ENCODE data around the gene AGAP2.

AGAP2 gene

GRCh38 chr12:57731411-57732080, 7.0 kb downstream of the AGAP2 start:
- DNase-seq (ENCODE audit: low read depth) = no peak
- TF ChIP-seq CTCF (IDR thresholded peaks at IDR 0.05; ENCODE audit: low read depth, low read length, missing control alignments) = no peak
- H3K4me3 ChIP-seq (ENCODE audit: low read depth, low read length) = no peak overlapping the region

GRCh38 chr12:57730336-57731067, 8.0 kb downstream of the AGAP2 start:
- no peak for TF ChIP-seq CTCF (IDR thresholded peaks at IDR 0.05; ENCODE audit: low read depth, low read length, missing control alignments)
- H3K4me3 ChIP-seq (ENCODE audit: low read depth, low read length) = no peak overlapping the region
- no peak for DNase-seq (ENCODE audit: low read depth)

GRCh38 chr12:57729321-57729844, 9.2 kb downstream of the AGAP2 start:
- TF ChIP-seq CTCF (IDR thresholded peaks at IDR 0.05; ENCODE audit: low read depth, low read length, missing control alignments) = no peak
- DNase-seq (ENCODE audit: low read depth) = no peak
- H3K4me3 ChIP-seq (ENCODE audit: low read depth, low read length) = no peak overlapping the region

GRCh38 chr12:57727758-57728395, 10.7 kb downstream of the AGAP2 start:
- H3K4me3 ChIP-seq (ENCODE audit: low read depth, low read length) = no peak overlapping the region
- no peak for DNase-seq (ENCODE audit: low read depth)
- TF ChIP-seq CTCF (IDR thresholded peaks at IDR 0.05; ENCODE audit: low read depth, low read length, missing control alignments) = no peak

GRCh38 chr12:57726884-57727757, 11.4 kb downstream of the AGAP2 start:
- no peak for TF ChIP-seq CTCF (IDR thresholded peaks at IDR 0.05; ENCODE audit: low read depth, low read length, missing control alignments)
- DNase-seq (ENCODE audit: low read depth) = no peak

GRCh38 chr12:57726151-57726883, 12.2 kb downstream of the AGAP2 start:
- H3K4me3 ChIP-seq (ENCODE audit: low read depth, low read length) = no peak overlapping the region
- TF ChIP-seq CTCF (IDR thresholded peaks at IDR 0.05; ENCODE audit: low read depth, low read length, missing control alignments) = peak; percentile 34
- DNase-seq (ENCODE audit: low read depth) = no peak

More at GRCh38 chr12:57726884-57727757, 11.4 kb downstream of the AGAP2 start:
- H3K4me3 ChIP-seq (ENCODE audit: low read depth, low read length) = no peak overlapping the region
